ENCODE measurements around the gene C18orf63. TPM values are rescaled to one million over a fixed set of nuclear protein-coding genes. Genes with fewer than 3 reads are reported as not detected.

C18orf63 gene
- total RNA-seq, 2 experiments from 2014 or later: not detected

GRCh38 chr18:74337155-74337911 lies 21.7 kb downstream of the C18orf63 start:
- Histone ChIP-seq H4K20me1 (ENCODE audit: insufficient read depth, low read length) (no peaks in the 10 kb centered on the region), H3K27ac (ENCODE audit: low read depth, low read length, poor library complexity, severe bottlenecking) (no peak overlapping the region), H3K4me2 (ENCODE audit: low read length) (no peak overlapping the region), H3K4me1 (ENCODE audit: insufficient read depth, low read length, poor library complexity, severe bottlenecking) (no peaks in the 10 kb centered on the region), H2AFZ (ENCODE audit: low read length) (no peak overlapping the region), H3K4me3 (ENCODE audit: low read depth, low read length, poor library complexity, severe bottlenecking) (no peak overlapping the region), H3K9me2 (ENCODE audit: insufficient read depth, low read length) (no peaks in the 10 kb centered on the region), H3K9me3 (ENCODE audit: low read length) (no peaks in the 10 kb centered on the region), H3K36me3 (ENCODE audit: insufficient read depth, low read length) (no peaks in the 10 kb centered on the region), H3K79me2 (ENCODE audit: insufficient read depth, low read depth, low read length) (no peaks in the 10 kb centered on the region)
- TF ChIP-seq EZH2phosphoT487 (IDR thresholded peaks at IDR 0.05; ENCODE audit: borderline replicate concordance, low read depth, low read length): no peak
- no peak for TF ChIP-seq CTCF (conservative IDR thresholded peaks at IDR 0.05; ENCODE audit: low read length)
- no peak for DNase-seq (ENCODE audit: low spot score)
- intact Hi-C loops (cut with micrococcal nuclease; ENCODE audit: unreplicated experiment): no loop called here
- ChIA-PET CTCF (ENCODE audit: unreplicated experiment) (no interaction called here), POLR2A (no interaction called here)
- no TSS peak for BruUV-seq (replicated peaks)

- Histone ChIP-seq H2AFZ (ENCODE audit: low read length) (no peak overlapping the region), H3K79me2 (ENCODE audit: insufficient read depth, low read depth, low read length) (no peaks in the 10 kb centered on the region), H3K4me2 (ENCODE audit: low read length) (no peak overlapping the region), H4K20me1 (ENCODE audit: insufficient read depth, low read length) (no peaks in the 10 kb centered on the region), H3K4me3 (ENCODE audit: low read depth, low read length, poor library complexity, severe bottlenecking) (no peak overlapping the region), H3K9me3 (ENCODE audit: low read length) (no peaks in the 10 kb centered on the region), H3K27ac (ENCODE audit: low read depth, low read length, poor library complexity, severe bottlenecking) (no peak overlapping the region), H3K36me3 (ENCODE audit: insufficient read depth, low read length) (no peaks in the 10 kb centered on the region), H3K4me1 (ENCODE audit: insufficient read depth, low read length, poor library complexity, severe bottlenecking) (no peaks in the 10 kb centered on the region), H3K9me2 (ENCODE audit: insufficient read depth, low read length) (no peaks in the 10 kb centered on the region)
- POLR2A ChIA-PET: interaction anchor here (0.8 kb wide), 1 partner anchor 10 kb away, joined by 3 read pairs; no protein-coding TSS in a partner anchor
- TF ChIP-seq CTCF (conservative IDR thresholded peaks at IDR 0.05; ENCODE audit: low read length): no peak
- TF ChIP-seq EZH2phosphoT487 (IDR thresholded peaks at IDR 0.05; ENCODE audit: borderline replicate concordance, low read depth, low read length): no peak
- no TSS peak for BruUV-seq (replicated peaks)
- intact Hi-C loops (cut with micrococcal nuclease; ENCODE audit: unreplicated experiment): no loop called here
- CTCF ChIA-PET (ENCODE audit: unreplicated experiment): no interaction called here
- no peak for DNase-seq (ENCODE audit: low spot score)
Measured at GRCh38 chr18:74337912-74338309, 22.3 kb downstream of the C18orf63 start.

GRCh38 chr18:74342416-74343043 lies 26.9 kb downstream of the C18orf63 start:
- Histone ChIP-seq H3K4me1 (ENCODE audit: insufficient read depth, low read length, poor library complexity, severe bottlenecking) (no peaks in the 10 kb centered on the region), H3K4me2 (ENCODE audit: low read length) (no peak overlapping the region), H2AFZ (ENCODE audit: low read length) (no peak overlapping the region), H4K20me1 (ENCODE audit: insufficient read depth, low read length) (no peaks in the 10 kb centered on the region), H3K36me3 (ENCODE audit: insufficient read depth, low read length) (no peaks in the 10 kb centered on the region), H3K27ac (ENCODE audit: low read depth, low read length, poor library complexity, severe bottlenecking) (no peak overlapping the region), H3K9me3 (ENCODE audit: low read length) (no peaks in the 10 kb centered on the region), H3K4me3 (ENCODE audit: low read depth, low read length, poor library complexity, severe bottlenecking) (no peak overlapping the region), H3K9me2 (ENCODE audit: insufficient read depth, low read length) (no peaks in the 10 kb centered on the region), H3K79me2 (ENCODE audit: insufficient read depth, low read depth, low read length) (no peaks in the 10 kb centered on the region)
- DNase-seq (ENCODE audit: low spot score): peak; percentile 19
- CTCF ChIA-PET (ENCODE audit: unreplicated experiment): no interaction called here
- intact Hi-C loops (cut with micrococcal nuclease; ENCODE audit: unreplicated experiment): loop anchor here (1.0 kb wide), 1 partner anchor 146 kb away; no protein-coding TSS in a partner anchor
- TF ChIP-seq CTCF (conservative IDR thresholded peaks at IDR 0.05; ENCODE audit: low read length): peak; percentile 70
- TF ChIP-seq EZH2phosphoT487 (IDR thresholded peaks at IDR 0.05; ENCODE audit: borderline replicate concordance, low read depth, low read length): no peak
- no TSS peak for BruUV-seq (replicated peaks)
- POLR2A ChIA-PET: interaction anchor here (1.5 kb wide), 1 partner anchor 145 kb away, joined by 4 read pairs; no protein-coding TSS in a partner anchor

Measured in OCI-LY7 (cell line).